Measurements from ENCODE around the gene GPC3.

Gene GPC3

DNA sequence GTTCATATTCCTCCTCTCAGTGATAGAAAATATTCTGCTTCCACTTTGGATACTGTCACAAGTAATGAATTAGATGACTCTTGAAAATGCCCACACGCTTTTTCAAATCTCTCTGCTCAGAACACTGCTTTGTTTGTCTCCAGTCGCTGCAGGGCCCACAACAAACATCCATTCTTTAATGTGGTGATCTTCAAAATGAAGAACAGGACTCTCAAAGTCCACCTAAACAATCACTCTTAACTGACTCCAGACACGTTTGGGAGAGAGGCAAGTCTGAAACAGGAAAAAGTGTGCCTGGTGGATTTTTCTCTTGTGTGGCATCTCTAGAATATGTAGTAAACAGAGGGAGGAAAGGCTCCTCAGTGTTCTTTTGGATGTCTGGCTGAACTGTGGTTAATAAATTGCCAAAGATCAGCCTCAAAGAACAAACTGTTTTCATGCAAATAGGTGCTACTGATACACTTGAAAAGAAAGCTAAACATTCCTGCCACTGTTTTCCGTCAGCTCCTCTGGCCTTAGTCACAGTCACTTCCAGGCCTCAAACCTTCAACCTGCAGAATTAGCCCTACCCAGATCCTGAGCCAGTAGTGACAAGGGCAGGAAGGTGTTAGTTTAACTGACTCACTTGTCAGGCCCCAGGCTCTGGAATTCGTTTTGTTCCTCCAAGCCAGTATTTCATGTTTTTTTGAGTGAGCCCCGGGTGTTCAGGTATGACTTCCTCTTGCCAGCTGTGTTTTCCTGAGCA is 310.5 kb downstream of the GPC3 start:
- DNase-seq: no peak

DNA sequence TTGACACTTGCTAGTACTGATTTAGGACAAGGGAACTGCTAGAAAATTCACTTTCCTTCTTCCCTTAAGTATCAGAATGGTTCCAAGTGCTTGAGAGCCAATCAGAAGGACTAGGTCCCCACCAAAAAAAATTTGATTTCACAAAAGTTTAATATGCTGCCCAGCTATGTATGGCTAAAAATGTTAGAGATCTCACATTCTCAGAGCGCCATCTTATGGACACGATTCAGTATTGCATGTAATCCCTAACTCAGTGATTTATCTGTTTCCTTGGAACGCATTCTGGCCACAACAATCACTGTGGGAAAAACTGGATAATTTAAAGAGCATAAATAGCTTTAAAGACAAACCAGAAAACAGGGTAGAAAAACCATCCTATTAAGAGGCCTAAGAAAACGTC is 315.0 kb downstream of the GPC3 start:
- peak; percentile 20 for DNase-seq

DNA sequence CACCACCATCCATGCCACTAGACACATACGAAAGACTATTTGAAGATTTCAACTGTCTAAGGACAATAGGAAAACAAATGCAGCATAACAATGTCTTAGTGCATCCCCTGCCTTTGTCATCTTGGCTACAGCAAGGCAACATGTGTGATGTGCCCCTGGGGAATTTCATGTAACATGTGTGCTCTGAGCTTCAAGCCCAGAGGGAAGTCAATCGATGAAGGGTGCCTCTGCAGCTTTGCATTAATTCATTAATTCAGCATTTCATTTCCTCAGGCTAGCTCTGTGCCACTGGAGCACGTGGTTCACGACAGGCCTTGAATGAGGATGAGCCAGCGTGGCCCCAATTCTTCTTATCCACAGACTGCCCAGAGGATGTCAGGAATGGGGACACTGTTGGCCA is 316.2 kb downstream of the GPC3 start:
- DNase-seq: no peak

DNA sequence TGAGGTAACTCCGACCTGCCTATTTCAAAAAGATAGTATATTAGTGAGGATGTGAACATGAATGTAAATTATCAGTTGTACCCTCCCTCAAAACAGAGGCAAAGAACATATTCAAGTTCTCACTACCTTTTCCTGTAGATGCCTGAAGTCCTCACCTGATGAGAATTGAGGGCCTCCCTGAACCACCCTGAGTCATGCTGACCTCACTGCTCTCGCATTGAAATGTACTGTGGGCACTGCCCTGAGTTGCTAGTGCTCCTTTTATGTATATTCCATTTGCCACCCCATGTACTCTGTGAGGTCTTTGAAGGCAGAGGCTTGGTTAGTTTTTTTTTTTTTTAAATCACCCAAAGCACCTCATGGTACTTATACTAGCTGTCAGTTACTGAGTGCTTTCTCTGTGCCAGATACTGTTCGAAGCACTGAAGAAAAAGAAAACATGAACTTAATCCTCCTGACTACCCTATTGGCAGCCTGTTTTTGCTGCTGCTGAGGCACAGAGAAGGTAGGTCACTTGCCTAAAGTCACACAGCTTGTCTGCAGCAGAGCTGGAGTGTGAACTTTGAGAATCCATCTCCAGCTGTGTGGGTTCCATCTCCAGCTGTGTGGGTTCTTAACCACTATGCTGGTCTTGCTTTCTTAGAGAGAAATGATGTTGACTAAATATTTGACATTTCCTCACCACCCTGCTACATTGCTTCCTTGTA is 317.0 kb downstream of the GPC3 start:
- DNase-seq: no peak

DNA sequence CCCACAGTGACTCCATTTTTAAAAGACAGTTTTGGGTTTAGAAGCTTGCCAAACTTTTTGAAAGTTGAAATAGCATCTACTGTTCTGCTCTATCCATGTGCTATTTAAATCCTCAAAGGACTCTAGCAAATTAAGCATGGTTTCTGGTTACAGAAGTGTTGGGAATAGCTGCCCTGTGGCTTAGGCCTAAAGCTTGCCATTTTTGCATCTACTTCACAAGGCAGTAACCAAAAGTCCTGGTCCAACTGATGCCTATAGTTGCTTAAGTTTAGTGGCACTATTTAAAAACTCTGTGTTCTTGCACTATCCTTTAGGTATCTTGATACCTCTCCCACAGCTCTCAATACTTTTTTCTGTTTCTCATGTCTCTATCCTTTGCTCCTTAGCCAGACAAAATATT is 319.1 kb downstream of the GPC3 start:
- DNase-seq: no peak

DNA sequence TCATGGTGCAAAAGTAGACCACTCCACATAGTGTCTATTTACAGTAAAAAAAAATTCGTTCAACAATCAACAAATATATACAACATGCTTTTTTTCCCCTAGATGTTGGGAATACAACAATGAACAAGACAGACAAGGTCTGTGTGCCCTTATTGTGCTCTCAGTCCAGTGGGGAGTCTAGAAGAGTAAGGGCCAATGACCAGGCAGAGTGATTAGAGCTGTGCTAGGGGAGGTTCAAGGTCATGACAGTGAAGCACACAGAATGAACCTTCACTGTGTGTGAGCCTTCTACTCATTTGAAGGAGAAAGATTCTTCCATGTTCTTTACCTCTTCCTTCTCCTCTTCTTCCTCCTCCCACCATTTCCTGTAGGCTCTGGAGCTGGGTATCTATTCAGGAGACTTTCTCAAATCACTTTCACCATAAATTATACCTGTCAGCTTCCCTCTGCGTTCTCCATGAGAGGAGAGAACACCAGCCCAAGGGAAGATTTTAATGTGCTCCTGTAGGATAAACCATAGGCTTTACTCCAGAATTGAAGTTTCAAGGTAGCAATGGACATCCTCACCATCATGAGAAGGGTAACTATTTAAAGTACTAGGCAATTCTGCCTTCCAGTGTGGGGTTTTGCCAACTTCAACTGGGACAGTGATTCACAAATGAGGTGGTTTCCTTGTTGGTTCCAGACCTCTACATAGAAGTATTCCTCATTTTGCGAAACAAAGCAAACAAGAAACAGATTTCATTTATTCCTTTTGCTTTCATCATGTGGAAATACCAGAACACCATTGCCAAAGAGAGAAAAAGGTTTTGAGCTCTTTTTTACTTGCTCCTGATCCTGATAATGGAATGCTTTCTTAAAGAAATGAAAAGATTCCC is 323.2 kb downstream of the GPC3 start:
- DNase-seq: no peak

DNA sequence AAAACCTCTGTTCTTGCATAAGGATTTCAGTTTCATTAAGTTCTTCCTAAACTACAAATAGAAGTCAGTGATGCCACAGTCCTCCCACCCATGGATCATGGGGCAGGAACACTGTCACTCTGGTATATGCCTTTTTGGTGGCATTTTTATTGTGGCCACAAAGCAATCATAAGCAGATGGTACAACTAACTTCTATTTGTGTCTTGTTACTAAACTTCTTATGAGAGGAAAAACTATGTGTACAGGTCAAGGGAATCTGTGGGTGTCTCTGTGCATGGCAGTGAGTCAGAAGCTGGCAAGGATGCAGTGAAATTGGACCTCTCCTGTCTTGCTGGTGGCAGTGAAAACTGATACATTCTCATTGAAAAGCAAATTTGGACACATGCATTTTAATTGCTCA is 325.1 kb downstream of the GPC3 start:
- no peak for DNase-seq

DNA sequence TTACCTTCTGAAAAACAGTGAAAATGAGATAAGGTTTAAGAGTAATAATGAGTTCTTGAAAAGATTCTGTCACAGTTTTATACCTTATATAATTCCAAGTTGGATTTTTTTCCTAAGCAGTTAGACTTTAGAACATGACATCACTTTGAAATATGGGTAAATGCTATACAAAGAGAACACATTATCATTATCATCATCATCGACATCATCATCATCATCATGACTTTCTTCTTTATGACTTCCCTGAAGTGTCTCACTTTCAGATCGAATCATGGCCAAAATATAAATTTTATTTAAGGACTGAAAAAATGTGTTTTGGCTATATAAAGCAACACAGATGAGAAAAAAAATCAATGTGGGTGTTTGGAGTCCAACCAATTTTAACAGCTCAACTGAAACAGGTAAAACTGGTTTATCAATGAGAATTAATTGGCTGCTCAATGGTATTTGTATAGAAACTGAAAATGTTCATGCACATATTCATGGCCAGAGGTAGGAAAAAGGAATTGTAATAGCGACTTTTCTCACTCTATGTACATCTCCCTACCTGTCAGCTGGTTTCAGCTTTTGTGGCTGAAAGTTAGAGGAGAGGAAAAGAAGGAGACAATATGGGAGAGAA is 327.0 kb downstream of the GPC3 start:
- no peak for DNase-seq

DNA sequence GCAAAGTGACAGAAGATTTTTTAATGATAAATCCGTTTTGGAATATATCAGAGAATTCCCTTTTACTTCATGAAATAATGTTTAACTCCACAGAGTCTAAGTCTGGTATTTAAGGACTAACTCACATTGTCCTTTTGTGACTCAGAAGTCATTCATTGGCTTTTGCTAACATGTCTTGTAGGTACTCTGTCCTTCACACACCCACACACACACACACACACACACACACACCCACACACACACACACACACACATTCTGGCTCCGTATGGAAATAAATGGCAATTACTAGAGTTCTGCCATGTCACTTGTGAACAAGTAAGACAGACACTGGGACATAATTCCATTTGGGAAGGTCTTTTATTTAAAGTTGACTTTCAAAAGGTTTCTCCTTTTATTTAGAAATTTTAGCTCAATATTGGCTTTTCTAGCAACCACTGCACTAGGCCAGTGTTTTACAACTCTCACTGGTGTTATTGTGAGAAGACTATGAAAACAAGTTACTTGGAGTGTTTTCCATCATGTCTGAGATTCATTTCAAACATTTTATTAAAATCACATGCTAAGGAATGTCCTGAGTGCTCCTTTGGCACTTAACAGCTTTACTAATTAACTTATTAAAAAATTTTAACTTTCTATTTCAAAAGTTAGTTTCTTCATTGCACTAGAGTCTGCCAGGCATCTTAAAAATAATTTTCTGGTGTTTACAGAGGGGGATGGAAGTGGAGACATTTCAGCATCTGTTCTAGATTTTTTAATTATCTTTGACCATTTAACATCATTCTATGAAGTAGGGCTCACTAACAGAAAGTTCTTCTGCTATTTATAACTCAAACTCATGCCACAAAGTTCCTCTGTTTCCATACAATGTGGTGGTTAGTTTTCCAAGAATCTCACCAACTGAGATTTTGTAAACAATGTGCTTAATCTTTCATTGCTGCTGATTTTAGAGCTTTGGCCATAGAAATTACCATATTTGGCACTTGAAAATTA is 329.8 kb downstream of the GPC3 start:
- no peak for DNase-seq

DNA sequence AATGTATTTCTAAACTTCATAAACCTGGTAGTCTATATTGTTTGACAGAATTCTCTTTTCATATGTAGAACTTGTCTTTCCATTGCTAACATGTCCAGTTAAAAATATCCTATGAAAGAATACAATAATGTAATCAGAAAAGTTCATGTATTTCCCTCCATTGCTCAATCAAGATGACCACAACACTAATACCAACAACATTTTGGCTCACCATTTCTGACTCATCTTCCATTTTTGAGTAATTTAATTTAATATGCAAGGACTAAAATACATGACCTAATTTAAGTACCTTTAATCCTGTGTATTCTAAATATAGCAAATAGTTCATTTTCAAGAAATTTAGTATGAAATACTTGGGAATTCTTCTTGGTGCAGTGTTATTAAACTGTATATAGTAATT is 330.6 kb downstream of the GPC3 start:
- DNase-seq: no peak

DNA sequence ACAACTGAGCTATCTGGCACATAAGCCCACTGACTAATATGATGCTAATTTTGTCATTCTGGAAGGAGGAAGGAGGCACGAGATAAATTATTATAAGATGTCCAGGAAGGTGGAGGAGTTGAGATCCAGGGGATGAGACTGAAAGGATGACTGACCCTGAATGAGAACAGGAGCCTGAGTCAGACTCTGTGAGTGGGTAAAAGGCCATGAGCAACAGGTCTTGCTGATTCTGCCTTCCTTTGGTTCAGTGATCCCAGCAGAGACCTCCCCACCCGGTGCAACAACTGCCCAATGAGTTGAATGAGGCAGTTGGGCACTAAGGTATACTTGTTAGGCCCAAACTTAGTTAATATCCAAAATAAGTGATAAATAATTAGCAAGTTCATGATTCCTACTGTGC is 332.0 kb downstream of the GPC3 start:
- no peak for DNase-seq

DNA sequence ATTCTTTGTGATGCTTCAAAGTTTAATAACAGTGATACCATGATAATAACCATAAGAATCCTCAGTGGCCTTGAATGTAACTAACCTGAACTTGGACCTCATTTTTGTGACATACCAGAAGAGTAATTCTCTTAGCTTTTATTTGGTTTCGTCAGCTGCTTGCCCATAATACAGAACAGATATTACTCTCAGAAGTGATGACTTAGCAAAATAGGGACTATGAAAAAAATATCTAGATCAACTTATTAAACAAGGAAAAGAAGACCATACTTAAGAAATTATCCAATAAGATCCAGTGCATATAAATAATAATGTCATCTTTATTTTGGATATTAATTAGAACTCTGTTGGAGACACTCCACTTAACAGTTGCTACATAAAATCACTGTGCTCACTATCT is 333.2 kb downstream of the GPC3 start:
- no peak for DNase-seq

DNA sequence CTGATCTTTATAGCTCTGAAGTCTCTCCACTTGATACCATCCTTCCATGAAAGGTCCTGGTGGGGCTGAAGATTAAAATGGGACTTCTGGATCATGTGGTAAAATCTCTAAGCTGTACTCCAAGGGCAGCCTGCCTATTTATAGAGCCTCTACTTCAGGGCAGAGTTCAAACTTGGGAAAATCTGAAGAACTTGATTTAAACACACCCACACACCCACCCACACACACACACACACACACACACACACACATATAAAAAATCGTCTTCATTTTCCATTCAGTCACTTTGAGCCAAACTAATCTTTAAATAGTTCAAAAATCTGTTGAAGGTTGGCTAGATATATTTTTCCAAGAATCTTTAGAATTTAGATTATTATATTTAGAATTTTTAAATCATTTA is 335.2 kb downstream of the GPC3 start:
- no peak for DNase-seq

DNA sequence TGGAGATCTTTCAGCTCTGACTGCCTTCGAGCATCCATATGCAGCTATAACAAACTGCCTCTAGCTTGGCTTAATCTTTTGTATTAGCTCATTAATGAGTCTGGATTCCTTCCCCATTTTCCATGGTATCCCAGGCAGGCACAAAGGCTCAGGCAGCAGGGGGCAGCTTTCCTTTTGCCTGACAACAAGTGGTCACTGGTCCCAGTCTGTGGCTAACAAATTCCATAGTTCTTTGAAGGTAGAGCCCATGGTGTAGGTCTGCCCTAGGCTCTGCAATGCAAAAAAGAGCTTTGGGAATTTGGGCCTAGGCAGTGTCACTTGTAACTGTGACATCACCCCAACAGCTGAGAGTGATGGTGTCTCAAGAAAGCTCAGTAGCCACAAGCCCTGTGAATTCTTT is 335.7 kb downstream of the GPC3 start:
- no peak for DNase-seq

DNA sequence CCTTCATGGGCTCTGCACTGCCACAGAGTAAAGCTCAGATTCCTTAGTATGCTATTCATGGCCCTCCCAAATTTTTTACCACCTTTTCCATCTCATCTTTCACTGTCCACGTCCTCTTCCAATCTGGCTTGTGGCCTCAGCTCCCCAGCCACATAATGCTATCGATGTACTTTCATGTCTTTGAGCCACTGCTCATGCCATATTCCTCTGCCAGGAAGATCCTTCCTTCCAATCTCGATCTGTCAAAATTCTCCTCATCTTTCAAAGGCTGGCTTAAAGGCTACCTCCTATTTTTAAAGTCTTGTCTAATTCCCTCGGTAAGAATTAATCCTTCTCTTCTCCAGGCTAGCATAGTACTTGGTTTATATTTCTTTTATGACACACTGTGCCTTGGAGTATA is 336.8 kb downstream of the GPC3 start:
- DNase-seq: no peak

DNA sequence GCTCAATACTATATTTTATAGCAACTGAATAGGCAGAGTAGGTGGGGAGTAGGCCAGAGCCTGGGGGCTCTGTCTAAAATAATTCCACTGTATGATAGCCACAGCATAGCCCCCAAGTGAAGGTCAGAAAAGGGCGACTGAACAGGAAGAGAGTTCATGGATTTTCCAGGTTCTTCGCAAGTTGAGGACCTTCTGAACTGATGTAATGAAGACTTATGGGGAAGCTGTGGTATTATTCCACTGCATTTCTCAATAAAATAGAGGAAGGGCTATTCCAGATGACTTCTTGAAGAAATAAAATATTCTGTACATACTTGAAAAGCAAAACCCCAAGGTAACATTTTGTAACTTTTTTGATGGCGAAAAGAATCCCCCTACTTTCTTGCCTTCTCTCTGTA is 338.7 kb downstream of the GPC3 start:
- DNase-seq: no peak

DNA sequence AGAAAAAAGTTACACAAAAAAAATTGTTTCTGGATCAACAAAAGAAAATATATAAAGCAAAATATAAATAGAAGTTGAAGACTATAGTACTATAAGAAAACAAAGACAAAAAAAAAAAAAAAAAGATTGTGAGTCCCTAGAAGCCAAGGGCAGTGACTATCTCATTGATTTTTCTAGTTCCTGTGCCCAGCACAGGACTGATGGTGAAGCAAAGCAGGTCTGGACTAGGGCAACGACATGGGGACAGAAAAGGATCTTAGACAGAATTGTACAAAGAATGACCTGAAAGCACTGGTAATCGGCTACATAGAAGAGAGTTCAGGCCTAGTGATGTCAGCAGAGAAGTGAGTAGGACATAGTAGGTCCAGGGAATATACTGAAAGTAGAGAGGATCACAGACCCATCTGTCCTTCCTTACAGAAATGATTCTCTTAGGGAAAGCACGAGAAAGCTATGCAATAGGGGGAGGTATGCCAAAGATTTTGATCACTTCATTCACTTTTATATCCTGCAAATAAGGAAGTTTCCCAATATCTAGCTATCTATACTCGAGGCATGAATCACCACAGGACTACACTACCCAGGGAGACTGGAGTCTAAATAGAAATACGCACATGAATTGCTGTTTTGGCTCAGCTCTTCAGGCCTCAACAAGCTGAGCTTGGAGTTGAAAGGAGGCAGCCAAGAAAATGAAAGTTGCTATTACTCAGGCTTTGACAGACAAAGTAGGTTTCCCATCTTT is 339.2 kb downstream of the GPC3 start:
- DNase-seq: no peak

DNA sequence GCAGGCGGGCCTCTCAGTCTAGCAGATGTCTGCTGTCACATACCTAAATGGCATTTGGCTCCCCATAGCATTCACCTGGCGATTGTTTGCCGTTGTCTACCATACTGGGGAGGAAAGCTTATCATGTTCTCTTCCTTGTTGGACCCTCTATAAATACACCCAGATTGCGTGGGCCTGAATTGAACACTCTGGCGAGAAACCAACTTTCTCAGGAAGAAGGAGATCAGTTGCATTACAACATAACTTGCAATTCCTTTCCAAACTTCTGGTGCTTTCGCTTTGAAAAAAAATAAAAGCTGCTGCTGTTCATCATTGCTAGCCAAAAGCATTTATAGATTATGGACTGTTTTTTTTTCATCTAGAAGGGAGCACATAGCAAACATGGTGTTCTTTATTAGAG is 340.1 kb downstream of the GPC3 start:
- DNase-seq: no peak

DNA sequence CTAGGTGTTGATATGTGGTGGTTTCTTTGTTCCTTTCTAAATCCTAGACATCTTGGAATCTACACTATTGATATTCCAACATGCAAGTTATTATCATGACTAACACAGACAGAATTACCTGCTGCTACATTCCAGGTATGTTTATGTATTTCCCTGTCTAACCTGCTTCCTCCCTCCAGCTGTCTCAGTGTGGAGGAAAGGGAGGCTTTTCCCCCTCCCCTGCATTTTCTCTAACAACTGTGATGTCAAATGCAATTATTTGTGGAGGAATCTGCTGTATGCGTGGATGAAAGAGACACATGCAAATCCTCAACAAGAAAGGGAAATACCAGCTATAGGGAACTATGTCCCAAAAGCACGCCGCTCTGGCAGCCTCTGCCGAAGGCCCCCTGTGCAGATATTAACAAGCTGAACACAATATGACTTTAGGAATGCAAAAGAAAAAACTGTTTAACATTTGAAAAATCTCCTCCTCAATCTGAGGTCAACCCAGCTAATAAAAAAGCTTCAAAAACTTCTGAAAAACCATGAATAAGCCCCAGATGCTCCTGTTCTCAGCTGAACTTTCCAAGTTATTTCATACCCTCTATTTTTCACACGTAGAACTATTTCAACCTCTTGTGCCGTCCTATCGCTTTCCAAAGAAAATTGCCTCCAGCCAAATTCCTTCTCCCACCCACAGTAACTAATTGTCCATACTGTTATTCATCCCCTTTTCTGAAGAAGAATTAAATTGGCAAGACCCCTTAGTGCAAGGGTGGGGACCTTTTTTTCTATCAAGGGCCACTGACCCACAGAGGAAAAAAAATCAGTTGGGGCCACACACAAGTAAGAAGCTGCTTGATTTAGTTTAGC is 345.0 kb downstream of the GPC3 start:
- no peak for DNase-seq

DNA sequence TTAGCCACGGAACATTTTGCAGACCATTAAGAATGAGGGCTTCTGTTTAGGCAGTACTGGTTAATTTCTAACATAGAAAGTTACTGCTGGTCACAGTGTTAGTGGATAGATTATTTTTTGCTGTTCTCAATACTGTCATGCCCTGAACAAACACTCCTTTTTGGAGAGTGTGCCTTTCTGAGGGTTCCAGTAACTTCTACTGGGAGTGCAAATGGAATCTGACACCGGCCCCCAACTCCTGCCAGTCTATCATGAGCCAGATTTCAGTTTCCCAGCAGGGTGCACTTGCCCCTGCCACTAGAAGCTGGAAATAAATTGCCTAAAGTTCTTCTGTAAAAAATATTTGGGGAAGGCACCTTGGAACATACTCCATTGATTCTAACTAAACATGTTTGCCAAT is 345.7 kb downstream of the GPC3 start:
- no peak for DNase-seq

All from activated CD4-positive, alpha-beta T cell treated with anti-CD3 and anti-CD28 coated beads, Interleukin-2, amount 50 U/mL, for 16 hours (primary cell).